Frontal cortex (tissue), 4 donors: Measurements from ENCODE around the gene DNMT3L. TPM values are rescaled to one million over a fixed set of nuclear protein-coding genes. Genes with fewer than 3 reads are reported as not detected.
"Not testable (repeated sequence)": the region's sequence is repeated elsewhere in the genome, so short reads cannot be mapped to it uniquely, and the experiment has no call there.

Experiments
- DNase-seq, 2 donors: peaks; one replicate each; pipeline ENCODE4 v3.0.0; 2012; ENCODE audit warnings: low spot score in 2 of 2
- FAIRE-seq: peaks from 2 replicates; lab custom pipeline; 2012; peaks lifted over from hg19 to GRCh38; lab: Jason Lieb, UNC
- total RNA-seq: library from RNA; depleted of rRNA; stranded (reverse); fragments of >200 nt; gene quantifications from one replicate; pipeline ENCODE4 v1.2.3, GENCODE V29; 2014
- donor health status: control.
- donor health status: control.
- donor health status: control.

DNMT3L gene
- total RNA-seq, 1 donor from 2014 or later = not detected

- no peak for DNase-seq
These were observed 7.6 kb downstream of the DNMT3L start for GRCh38 chr21:44253832-44254710.

DNA sequence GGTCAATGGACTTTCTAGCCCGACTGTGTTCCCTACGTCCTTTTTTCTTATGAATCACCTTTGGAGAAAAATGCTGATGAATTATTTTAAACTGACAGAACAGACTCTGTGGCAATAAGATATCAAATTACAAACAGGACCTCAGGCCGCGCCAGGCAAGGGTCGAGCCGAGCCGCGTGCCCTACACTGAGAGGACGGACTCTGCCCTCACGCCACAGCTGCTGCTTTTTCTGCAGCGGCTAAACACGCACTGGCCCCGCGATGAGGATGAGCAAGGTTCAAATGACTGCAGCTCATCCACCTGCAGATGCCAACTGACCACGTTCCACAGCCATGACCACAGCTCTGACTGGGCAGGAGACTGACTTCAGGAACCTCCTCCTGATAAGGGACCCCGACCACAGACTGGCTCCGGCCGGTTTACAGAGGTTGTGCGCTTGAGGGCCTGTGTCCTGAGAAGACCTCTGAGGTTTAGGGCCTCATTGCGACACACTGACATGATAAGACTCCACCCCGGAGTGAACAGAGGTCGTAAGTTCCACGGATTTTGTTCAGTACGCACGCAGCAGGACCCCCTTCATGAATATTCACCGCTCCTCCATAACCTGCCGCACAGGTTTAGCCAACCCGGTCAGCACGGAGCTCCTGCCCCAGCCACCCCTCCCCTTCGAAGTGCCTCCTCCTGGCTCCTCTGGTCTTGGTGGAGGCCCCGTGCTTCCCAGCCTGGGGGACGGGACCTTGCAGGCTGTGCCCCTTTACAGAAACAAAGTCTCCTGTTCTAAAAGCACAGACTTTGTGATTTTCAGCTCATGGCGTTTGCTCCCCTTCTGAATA is 12.3 kb downstream of the DNMT3L start:
- FAIRE-seq, DNase-seq: not testable (repeated sequence)

More at GRCh38 chr21:44253832-44254710, 7.6 kb downstream of the DNMT3L start:
- FAIRE-seq = no peak

DNA sequence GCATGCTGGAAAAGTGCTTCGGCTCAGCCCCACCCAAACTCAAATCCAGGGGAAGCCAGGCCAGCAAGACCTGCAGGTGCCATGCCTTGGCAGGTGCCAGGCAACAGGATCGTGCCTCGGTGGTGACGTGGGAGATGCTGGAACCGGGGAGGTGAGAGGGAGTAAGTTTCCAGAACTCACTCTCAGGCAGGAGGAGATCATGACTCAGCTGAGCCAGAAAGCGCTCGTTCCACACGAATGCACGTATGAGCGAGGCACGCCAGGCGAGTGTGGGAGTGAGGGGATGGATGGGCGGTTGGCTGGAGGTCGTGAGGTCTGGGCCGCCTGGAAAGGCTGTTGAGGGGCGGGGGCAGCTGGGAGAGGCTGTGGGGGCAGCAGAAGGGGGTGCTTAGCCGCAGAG is 13.8 kb downstream of the DNMT3L start:
- DNase-seq, FAIRE-seq: not testable (repeated sequence)

DNA sequence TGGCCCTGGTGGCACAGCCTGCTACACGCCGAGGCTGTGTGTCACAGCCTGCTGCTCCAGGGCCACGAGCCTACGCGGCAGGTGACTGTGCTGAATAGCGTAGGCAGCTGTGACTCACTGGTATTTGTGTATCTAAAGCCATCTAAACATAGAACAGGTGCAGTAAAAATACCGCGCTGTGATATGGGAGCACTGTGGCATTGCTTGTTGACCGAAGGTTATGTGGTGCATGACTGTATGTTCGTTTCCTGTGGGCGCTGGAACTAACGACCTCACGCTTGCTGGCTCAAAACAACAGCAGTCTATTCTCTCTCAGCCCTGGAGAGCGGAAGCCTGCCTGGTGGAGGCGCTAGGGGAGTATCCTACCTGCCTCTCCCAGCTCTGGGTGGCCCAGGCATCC is 17.7 kb downstream of the DNMT3L start:
- DNase-seq, FAIRE-seq: not testable (repeated sequence)

DNA sequence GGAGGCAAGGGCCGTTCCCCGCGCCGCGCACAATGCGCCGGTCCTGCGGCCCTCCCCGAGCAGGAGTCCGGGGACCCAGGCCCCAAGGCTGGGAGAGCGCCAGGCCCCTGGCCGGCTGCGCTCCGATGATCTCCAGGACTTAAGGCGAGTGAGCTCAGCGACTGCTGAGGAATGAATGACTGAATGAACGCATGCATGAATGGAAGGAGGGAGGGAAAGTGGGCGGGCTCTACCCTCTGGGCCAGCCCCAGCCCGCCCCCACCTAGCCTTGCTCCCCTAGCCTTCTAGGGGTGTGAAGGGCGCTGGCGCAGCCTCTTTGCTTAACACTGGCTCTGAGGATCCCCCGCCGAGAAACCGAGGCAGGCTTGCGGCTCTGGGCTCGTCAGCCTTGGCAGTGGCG is 20.4 kb downstream of the DNMT3L start:
- FAIRE-seq, DNase-seq: not testable (repeated sequence)

DNA sequence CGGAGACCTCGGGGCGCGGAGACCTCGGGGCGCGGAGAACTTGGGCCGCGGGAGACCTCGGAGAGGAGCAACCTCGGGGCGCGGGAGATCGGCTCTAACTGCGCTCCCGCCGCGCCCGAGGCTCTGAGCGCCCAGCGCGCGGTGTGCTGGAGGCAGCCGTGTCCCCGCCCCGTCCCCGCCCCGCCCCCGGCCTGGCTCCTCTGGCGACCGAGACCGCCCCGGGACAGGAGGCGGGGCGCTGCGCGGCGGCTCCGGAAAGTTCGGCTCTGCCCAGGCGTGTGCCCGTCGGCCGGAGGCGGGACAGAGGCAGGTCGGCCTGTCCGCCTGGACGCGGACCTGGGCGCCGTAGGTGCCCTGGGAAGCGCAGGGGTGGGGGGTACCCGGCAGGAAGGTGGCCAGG is 20.9 kb downstream of the DNMT3L start, which contains the start of gene ICOSLG:
TSS of gene ICOSLG (minus strand) at position 102 of the 400 bp plus-strand sequence. CDS start 126 bp downstream, outside the sequence.
- DNase-seq, FAIRE-seq: not testable (repeated sequence)

DNA sequence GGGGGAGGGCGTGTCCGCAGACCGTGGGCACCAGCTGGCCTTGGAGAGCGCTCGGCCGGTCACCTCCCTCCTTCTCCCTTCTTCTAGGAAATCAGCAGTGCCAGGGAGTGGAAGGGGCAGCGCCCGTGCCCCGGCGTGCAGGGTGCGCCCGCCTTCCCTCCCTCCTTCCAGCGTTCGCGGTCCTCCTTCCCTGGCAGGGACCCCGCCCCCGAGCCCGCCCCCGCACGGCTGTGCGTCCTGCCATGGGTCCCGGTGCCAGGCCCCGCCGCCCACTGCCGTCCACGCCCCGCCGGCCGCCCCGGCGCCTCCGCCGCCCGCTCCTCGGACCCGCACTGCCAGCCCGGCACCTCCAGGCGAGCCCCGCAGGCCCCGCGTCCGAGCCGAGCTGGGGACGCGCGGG is 21.3 kb downstream of the DNMT3L start:
- DNase-seq, FAIRE-seq: not testable (repeated sequence)

DNA sequence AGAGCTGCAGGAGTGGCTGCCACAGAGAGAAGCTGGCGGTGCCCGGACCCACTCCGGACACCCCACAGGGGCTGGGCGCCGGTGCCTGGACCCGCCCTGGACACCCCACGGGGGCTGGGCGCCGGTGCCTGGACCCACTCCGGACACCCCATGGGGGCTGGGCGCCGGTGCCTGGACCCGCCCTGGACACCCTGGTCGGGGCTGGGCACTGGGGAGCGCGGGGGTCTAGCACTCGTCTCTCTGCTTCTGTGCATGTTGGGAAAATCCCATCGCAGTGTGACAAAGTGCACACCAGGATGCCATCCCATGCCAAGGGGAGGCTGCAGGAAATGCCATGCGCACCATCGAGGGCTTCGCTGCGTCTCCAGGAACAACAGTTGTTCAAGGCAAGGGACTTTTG is 32.1 kb downstream of the DNMT3L start:
- DNase-seq, FAIRE-seq: not testable (repeated sequence)

DNA sequence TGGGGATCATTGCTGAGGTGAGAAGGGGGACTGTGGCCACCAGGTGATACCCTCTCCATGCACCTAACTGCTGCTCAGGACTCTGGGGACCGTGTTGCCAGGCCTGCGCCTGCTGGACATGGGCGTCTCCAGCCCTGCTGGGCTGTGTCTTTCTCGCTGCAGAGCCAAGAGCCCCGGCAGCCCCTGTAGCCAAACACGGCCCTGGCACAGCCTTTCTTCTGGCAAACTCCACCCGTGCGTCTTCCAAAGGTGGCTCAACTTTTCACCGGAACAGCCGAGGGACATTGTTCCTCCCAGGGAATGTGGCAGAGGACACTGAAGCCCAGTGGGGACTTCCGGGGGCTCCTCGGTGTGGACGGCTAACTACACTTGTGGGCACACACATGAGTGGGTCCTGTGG is 33.6 kb downstream of the DNMT3L start:
- not testable (repeated sequence) for FAIRE-seq, DNase-seq

- DNase-seq, FAIRE-seq: not testable (repeated sequence)
These were observed 34.1 kb downstream of the DNMT3L start for GRCh38 chr21:44227614-44228013.

DNA sequence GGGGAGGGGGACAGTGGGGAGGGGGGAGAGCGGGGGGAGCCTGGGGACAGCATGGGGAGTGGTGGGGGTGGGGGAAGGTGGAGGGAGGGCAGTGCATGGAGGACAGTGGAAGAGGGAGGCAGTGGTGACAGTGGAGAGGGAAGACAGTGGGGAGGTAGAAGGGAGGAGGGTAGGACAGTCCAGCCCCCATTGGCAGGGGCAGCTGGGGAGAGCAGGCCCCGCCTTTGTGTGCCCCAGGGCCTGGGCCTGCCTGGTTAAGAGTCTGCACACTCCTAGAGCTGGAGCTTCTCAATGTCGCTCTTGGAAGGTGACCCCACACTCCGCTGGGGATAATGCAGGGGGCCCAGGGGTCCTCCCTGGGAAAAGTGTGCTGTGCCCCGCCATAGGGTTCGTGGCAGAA is 36.1 kb downstream of the DNMT3L start:
- not testable (repeated sequence) for DNase-seq, FAIRE-seq

DNA sequence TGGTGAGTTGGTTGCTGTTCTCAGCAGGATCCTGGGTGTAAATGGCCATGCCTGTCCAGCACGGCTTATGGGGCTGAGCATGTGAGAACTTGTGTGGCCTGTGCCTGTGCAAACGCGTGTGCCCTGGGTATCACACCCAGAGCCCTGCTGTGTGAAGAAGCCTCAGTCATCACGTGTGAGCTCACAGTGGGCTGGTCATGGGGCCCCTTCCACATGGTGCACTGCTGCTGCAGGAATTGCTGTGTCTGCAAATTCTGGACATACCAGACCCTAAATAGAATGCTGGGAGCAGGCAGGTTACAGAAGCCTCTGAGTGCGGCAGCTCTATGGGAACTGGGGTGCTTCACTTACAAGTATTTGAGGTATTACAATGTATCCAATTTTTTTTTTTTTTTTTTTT is 38.4 kb downstream of the DNMT3L start:
- FAIRE-seq = not testable (repeated sequence)

DNA sequence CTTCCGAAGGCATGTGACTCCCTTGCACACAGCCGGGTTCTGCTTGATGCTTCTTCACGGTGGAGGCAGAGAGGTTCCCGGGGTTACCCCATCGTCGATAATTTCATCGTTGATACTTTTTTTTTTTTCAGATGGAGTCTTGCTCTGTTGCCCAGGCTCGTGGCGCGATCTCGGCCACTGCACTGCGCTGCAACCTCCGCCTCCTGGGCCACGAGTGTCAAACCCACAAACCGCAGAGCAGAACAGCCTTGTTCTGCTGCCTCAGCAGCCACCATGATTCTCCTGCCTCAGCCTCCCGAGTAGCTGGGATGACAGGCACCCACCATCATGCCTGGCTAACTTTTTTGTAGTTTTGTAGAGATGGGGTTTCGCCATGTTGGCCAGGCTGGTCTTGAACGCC is 41.0 kb downstream of the DNMT3L start:
- DNase-seq, FAIRE-seq: not testable (repeated sequence)

More for the DNA sequence above, 38.4 kb downstream of the DNMT3L start:
- DNase-seq = not testable (repeated sequence)

DNA sequence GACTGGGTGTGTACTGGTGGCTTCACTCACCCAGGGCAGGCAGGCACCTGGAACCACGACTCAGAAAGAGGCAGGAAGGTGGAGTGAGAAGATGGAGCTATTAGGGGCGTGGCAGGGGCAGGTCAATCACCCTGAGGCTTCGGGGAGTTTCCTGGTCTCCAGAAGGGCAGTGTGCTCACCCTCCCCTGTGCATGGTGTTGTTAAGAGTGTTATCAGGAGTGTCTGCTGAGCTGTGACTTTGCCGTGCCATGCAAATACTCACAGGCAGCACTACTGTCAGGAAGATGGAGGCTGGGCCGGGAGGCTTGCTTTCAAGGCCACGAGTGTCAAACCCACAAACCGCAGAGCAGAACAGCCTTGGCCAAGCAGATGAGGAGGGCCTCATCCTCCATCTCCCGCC is 43.2 kb downstream of the DNMT3L start:
- FAIRE-seq = not testable (repeated sequence)

GRCh38 chr21:44211978-44212377 is 49.7 kb downstream of the DNMT3L start:
- not testable (repeated sequence) for DNase-seq, FAIRE-seq

More for the DNA sequence above, 43.2 kb downstream of the DNMT3L start:
- not testable (repeated sequence) for DNase-seq

DNA sequence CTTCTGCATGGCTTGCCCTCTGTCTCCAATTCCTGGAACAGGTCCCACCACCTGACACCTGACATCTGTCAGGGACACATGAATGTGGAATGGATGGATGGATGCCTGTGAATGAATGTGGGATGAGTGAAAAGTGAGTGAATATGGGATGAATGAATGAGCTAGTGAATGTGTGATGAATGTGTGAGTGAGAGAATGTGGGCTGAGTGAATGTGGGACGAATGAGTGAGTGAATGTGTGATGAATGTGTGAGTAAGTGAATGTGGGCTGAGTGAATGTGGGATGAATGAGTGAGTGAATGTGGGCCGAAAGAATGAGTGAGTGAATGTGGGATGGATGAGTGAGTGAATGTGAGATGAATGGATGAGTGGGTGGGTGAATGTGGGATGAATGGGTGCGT is 50.1 kb downstream of the DNMT3L start:
- DNase-seq = not testable (repeated sequence)

DNA sequence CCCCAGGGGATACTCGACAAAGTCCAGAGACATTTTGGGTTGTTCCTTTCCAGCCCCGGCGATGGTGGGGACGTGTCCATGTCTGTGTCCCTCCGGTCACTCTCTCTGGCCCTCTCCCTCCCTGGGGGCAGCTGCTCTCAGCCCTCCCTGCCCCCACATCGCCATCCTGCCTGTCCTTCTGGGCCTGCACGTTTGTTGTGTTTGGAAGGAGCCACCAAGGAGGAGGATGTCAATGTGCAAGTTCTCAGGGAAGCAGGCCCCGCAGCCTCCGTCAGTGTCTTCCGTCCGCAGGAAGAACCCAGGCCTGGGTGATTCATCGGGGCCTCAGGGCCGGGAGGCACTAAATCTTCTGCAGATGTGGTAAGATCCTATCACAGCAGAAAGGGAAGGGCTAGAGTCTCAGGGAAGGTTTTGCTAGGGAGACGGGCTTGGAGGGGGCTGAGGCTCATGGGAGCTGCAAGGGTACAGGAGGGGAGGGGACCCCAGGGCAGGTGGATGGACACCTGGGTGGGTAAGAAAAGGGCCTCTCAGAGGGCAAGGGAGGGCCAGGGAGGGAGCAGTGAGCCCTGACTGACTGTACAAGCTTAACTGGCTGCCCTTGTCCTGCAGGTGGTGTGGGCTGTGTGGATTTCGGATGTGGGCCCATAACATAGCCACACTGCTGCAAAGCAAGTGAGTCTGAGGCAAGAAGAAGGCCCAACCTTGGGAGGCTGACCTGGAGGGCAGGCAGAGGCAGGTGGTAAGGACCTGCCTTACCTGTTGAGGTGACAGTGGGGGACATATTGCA is 53.6 kb downstream of the DNMT3L start:
- not testable (repeated sequence) for FAIRE-seq

More for the DNA sequence above, 50.1 kb downstream of the DNMT3L start:
- not testable (repeated sequence) for FAIRE-seq

GRCh38 chr21:44206698-44207676 is 54.7 kb downstream of the DNMT3L start:
- FAIRE-seq, DNase-seq: not testable (repeated sequence)

More for the DNA sequence above, 53.6 kb downstream of the DNMT3L start:
- DNase-seq = not testable (repeated sequence)
